ENCODE measurements around the gene TUBB2B. TPM values are rescaled to one million over a fixed set of nuclear protein-coding genes. Genes with fewer than 3 reads are reported as not detected.
"Not testable (repeated sequence)": the region's sequence is repeated elsewhere in the genome, so short reads cannot be mapped to it uniquely, and the experiment has no call there.

The TUBB2B gene
- polyA plus RNA-seq, 1 donor, result 60.2 TPM

DNA sequence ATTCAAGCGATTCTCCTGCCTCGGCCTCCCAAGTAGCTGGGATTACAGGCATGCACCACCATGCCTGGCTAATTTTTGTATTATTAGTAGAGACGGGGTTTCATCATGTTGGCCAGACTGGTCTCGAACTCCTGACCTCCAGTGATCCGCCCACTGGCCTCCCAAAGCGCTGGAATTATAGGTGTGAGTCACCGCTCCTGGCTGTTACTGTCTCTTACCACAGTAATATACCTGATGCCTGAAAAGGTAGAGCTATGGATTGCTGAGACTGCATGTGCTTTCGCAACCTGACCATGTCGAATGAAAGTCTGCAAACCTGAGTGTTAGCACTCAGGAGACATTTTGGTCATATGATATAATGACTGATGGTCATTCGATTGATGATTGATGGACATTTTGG is 38.3 kb downstream of the TUBB2B start:
- not testable (repeated sequence) for DNase-seq (ENCODE audit: low read depth)

DNA sequence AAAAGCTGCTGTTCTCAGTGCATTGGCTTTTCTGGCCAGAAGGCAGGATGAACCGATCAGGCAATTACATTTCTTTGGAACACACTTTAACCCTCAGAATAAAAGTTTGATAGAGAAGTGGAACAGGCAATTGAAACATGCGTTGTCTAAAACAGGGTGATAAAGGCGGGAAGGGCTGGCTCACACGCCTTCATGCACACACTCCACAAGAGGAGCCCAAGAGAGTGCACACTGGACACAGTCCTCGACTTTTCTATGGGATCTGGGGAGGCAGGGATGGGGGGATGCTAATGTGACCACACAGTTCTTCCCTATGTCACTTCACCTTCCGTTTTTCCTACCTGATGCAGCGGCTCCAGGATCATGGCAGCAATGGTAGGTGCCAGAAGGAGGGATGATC is 39.2 kb downstream of the TUBB2B start:
- no peak for DNase-seq (ENCODE audit: low read depth)

DNA sequence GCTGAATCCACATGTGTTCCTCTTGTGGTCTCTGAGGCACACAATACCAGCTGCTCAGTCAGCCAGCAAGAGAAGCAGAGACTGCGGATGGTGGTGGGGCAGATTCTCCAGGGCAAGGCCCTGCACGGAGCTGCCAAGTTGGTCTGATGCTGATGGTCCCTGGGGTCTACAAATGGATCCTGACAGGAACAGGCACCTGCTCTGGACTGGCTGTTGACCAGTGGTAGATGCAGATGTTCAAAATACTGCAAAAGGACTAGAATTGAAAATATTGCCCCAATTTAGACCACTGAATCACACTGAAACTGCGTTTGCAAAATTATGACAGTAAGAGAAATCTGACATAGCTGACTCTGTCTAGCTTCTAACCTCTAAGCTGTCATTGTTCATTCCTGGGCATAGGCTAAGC is 40.5 kb downstream of the TUBB2B start:
- no peak for DNase-seq (ENCODE audit: low read depth)

DNA sequence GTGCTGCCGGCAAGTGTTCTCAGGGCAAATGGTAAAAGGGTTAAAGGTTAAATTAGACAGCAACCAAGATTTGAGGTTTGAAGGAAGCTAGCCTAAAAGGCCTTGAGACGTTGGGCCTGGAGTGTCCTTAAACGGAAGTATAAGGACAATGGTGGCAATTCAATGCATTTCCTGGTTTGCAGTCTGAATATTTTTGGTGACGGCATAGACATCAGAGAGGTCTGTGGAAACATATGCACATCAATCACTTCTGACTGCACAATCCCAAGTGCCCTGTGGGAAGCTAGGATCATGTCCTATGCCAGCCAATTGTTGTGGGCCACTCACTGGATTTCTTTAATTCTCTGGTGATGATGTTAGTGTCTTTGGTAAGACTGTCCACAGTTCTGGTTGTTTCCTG is 44.4 kb downstream of the TUBB2B start:
- no peak for DNase-seq (ENCODE audit: low read depth)

DNA sequence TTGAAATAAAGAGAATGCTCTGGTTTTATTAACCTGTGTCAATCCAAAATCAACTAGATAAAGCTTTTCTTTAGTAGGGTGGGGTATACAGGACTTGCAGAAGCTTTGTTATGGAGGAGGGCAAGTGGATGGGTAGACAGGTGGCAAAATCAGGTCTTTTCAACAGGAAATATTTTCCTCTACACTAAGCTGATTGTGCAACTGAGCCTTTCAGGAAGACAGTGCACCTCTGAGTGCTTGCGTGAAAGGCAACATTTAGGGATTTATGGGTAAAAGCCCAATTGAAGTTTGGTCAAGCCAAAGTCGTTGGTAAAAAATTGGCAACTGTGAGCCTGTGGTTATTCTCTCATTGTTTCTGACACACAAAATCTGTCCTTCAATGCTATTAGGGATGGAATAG is 46.3 kb downstream of the TUBB2B start:
- DNase-seq (ENCODE audit: low read depth), result no peak

DNA sequence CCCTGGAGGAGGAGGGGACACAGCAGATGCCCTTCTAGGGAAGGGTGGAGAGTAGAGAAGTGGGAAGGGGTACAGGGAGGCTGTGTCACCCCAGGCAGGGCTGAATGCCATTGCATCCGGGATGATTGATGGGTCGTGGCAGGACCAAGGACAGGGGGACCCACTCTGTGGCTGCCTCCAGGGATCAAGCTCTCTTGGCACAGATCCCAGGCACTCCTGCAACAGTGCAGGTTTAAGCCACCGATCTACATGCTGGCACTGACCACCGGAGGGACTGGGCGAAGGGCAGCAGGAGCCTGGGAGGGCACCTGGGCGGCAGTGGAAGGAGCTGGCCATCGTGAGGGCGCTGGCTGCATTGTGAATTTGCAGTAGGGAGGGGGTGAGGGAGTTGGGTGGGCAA is 47.5 kb downstream of the TUBB2B start:
- not testable (repeated sequence) for DNase-seq (ENCODE audit: low read depth)

DNA sequence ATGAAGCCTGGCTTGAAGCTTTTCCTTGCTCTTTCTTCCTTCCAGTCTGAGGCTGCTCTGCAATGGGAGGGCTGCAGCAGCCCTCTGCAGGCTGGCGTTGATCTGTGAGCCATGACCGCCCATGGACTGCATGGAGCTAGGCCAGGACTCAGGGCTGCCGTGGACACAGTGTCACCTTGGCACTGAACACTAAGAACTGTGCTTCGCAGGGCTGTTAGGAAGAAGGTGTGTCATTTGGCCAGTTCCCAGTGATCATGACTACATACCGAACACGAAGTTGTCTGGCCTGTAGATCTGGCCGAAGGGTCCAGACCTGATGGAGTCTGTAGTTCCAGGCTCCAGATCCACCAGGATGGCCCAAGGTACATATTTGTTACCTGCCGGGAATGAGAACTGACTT is 48.8 kb downstream of the TUBB2B start:
- not testable (repeated sequence) for DNase-seq (ENCODE audit: low read depth)

DNA sequence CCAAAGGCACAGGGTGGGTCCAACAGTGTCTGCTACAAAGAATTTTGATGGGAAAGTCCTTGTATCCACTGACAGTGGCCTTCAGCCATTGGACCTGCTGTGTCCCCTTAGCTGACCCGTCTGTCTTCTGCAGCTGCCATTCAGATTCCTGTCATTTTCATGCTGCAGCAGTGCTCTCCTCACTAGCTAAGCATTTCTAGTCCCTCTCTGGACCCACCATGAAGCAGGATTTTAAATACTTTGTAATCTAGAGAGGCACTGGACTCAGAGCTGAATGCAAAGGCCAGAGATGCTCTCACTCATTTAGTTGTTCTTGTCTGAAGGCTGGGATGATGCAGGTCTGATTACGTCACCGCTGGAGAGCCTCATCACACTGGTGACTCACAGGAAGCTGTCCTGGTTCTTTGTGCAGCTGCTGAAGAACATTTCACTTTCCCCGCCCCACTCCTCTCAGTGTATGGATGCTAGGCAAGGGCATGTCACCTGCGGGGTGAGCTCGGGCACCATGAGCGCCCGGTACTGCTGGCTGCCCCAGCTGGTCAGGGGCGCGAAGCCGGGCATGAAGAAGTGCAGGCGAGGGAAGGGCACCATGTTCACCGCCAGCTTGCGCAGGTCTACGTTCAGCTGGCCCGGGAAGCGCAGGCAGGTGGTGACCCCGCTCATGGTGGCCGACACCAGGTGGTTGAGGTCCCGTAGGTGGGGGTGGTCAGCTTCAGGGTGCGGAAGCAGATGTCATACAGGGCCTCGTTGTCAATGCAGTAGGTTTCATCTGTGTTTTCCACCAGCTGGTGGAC is 50.7 kb downstream of the TUBB2B start:
- DNase-seq (ENCODE audit: low read depth), result no peak

DNA sequence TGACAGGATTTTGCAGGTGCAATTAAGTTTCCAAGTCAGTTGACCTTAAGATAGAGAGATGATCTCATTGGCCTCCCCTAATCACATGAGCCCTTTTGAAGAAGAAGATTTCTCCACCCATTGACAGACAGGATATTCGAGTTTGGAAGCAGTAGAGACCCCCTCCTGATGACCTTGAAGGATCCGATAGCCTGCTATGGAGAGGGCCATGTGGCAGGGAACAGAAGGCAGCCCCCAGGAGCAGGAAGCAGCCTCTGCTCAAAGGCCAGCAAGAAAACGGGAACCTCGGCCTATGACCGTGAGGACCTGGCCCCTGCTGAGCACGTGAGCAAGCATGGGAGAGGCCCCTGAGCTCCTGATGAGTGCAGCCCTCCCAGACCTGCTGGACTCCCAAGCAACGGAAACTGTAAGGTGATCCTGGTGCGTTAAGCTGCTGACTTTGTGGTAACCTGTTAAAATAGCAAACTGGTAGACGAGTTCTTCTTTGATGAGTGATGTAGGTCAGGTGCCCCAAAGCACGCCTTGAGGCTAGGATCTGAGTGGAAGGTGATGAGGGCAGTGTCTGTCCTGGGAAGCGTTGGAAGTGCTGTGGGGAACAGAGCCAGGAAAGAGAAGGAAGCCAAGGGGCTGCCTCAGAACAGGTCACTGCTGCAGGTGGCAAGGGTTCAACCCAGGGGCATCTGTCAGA is 51.6 kb downstream of the TUBB2B start:
- no peak for DNase-seq (ENCODE audit: low read depth)

Other genes with a start within 250 kb of the TUBB2B start
- gene NQO2, start 227.8 kb downstream of the TUBB2B start, polyA plus RNA-seq (ENCODE audit: insufficient read length), result 15.5 TPM
- gene RIPK1, start 159.2 kb downstream of the TUBB2B start, polyA plus RNA-seq (ENCODE audit: insufficient read length), result 10.1 TPM
- 29.5 TPM for gene BPHL, start 108.9 kb downstream of the TUBB2B start, polyA plus RNA-seq (ENCODE audit: insufficient read length)
- 75.7 TPM for gene TUBB2A, start 70.1 kb downstream of the TUBB2B start, polyA plus RNA-seq (ENCODE audit: insufficient read length)
- gene PSMG4, start 31.3 kb upstream of the TUBB2B start, polyA plus RNA-seq (ENCODE audit: insufficient read length), result 14.2 TPM
- 2.4 TPM for gene SLC22A23, start 229.4 kb upstream of the TUBB2B start, polyA plus RNA-seq (ENCODE audit: insufficient read length)